Stimulated activated CD8-positive, alpha-beta memory T cell treated with anti-CD3 and anti-CD28 coated beads, Interleukin-4, amount 100 ng/mL, for 4 hours (primary cell): ENCODE data around the gene TBC1D22B.
"Not testable (repeated sequence)": the region's sequence is repeated elsewhere in the genome, so short reads cannot be mapped to it uniquely, and the experiment has no call there.

Source experiments
- DNase-seq, 2 donors: peaks; one replicate each; pipeline ENCODE4 v3.0.0-alpha.2; 2020; ENCODE audit warnings: low read depth in 2 of 2, low spot score in 1 of 2

TBC1D22B gene

DNA sequence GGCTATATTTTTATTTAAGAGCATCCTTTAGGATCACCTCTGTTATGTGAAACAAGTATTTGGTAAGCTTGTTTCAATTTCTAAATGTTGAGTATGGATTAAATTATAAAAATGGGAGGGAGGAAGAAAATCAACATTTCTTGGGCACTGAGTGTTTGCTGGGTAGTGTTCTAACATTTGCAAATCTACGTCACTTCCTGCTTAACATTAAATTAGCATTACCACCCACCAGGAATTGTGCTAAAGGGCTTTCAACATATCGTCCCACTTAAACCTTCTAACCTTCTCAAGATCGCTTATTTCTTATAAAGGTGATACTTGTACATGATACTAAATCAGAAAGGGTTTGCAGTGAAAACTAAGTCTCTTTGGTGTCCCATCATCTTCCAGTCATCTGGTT lies 8.3 kb downstream of the TBC1D22B start:
- no peak for DNase-seq

DNA sequence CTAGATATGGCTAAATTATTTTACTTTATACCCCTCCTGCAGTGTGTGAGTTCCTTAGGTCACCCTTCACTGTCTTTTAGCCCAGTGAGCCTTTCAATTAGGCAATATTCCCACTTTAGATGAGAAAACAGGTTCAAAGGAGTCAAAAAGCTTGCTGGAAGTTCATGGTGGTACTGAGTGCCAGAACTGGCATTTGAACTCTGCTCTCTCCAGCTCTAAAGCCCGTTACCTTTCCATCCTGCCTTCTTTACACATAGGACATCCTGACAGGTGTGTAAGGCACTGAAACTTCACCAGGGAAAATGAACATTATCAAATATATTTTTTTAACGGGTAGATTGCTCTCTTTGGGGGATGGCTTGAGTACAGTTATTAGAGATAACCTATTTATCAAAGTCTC lies 11.5 kb downstream of the TBC1D22B start:
- DNase-seq: no peak

DNA sequence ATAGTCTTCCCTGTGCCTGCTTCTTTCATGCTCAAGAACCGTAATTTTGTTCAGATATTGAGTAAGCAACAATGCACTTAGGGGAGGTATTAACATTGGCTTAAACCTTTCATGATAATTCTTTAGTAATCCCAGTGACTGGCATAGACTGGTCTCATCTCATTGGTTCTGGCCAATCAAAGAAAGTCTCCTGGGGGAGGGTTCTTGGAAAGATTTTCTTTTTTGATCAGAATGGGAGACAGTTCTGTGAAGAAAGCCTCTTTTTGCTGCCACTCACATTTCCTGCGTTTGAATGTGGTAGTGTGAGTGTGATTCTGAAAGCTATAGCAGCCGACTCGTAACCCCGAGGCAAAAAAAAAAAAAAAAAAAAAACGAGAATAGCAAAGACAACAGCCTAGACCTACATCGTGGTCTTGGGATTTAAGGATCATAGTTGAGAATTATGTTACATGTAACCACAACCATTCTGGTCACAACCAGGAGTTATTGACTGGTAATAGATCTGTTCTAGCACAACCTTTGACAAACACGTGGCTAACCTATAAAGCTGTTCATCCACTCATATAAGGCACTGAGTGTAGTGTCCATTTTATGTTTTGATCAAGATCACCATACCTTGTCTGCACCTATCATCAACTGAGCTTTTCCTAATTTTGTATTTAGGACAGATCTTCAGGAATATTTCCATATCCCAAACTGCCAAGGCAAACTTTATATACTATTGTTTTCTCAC lies 15.4 kb downstream of the TBC1D22B start:
- no peak for DNase-seq

DNA sequence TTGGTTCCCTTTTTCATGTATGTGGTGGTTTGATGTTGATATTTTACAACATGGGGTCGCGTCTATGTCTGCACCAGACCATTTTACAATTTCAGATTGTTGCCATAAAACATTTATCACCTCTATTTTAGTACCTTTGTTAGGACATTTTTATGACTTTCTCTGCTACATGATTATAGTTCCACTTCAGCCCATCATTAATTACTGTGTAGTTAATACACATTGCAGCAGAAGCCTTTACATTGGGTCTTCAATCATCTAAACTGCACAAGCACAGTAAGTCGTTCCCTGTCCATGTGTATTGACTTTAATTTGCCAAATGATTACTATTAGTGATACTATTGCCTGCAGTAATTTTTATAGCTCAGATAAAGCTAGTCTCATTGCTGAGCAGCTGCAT lies 16.1 kb downstream of the TBC1D22B start:
- DNase-seq: no peak

DNA sequence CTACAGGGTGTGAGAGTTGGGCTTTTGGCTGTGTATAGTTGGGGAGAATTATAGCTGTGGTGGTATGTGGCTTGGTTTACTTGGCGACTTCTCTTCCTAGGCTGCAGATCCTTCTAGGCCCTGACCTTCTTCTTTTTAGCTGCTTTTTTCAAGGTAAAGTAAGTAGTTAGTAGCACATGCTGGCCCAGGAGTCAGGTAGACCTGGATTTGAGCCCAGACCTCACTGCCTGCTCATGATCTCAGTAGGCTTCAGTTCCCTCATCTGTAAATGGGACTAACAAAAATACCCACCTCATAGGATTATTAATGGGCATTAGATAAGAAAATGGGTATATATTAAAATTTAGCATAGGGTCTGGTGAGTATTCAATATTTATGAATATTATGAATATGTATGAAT lies 17.8 kb downstream of the TBC1D22B start:
- DNase-seq: no peak

DNA sequence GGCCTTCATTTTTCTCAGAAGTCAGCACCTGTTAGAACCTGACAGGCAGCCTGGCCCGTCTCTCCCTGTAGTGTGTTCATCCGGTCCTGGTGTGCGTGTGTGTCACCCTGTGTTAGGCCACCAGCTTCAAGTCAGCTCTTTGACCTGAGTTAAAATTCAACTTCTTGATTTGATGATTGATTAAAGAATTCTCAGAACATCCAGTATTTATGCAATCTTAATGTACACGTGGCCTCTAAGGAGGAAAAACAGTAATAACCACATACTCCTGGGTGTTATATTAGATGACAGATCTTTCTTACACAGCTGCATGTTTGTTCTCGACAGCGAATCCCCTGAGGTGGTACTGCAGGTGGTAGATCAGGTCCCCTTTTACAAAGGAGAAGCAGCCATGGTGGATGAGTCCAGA lies 19.4 kb downstream of the TBC1D22B start:
- DNase-seq: no peak

DNA sequence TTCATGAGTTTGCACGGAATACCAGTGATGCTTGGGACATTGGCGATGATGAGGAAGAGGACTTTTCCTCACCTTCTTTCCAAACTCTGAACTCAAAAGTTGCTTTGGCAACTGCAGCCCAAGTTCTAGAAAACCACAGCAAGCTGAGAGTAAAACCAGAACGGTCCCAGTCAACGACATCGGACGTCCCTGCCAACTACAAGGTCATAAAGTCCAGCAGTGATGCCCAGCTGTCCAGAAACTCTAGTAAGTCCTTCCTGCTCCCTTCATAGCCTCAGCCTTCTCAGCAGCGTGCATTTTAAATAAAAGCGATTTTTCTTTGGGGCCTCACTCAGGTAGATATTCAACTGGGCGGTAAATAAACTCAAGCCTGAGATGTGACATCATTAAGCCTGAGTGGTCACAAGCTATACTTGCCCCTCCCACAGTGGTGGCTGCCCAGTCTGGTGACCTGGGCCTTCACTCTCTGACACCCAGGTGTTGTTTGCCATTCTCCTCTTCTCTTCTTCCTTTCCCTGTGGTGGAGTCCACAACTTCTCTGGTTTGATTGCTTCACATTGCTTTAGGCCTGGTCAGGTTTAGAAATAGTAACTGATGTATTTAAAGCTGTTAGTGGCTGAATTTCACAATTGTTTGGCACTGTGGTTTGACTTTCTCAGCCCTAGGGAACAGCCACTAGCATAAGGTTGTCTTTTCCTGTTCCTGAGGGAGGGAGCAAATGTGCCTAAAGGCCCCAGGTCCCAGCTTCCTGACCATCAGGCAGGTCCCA lies 22.0 kb downstream of the TBC1D22B start:
- no peak for DNase-seq

DNA sequence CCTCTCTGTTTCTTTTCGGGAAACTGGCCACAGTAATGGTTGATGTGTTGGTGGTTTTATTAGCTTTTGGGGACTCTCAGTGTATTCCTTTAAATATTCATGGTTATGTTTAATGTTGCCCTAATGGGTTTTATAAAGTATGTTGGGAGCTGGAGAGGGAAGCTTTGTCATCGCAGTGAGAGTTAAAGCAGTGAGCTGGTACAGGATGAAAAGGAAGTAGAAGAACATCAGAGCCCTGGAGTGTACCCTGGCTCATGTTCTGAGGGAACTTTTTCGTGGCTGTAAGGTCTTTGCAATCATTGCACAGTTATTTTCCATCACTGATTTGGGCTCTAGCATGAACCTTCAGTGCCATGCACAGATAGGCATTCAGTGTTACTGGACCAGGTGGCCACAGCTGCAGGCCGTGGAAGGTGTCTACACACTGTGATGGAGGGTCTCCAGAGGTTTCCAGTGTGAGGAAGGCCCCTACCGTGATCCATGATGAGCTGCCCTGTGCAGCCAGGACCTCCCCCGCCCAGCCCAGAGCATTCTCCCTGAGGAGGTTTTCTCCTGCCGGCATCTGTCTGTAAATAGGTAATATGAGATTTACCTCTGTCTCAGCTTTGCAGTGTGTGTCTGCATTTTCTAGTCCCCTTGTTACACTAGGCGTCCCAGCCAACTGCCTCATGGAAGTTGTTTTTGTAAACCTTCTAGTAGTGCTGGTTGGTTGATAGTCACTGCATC lies 22.8 kb downstream of the TBC1D22B start:
- DNase-seq: no peak

DNA sequence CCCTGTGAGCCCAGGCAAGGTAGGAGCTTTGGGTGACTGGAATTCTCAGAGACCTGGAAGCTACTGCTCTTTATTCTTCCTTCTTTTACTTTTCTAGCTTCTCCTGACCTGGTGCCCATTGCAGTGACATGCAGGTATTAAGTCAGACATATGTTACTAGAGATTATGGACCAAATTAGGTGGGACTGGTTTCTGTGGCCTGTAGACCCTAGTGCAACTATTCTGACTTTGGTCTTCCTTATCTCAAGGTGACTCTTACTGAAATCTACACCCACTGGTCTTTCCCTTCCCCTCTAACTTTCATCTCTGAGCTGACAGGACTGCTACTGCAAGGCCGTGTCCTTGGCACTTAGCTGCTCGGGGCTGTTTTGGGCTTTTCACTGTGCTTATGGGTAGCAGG lies 24.8 kb downstream of the TBC1D22B start:
- no peak for DNase-seq

DNA sequence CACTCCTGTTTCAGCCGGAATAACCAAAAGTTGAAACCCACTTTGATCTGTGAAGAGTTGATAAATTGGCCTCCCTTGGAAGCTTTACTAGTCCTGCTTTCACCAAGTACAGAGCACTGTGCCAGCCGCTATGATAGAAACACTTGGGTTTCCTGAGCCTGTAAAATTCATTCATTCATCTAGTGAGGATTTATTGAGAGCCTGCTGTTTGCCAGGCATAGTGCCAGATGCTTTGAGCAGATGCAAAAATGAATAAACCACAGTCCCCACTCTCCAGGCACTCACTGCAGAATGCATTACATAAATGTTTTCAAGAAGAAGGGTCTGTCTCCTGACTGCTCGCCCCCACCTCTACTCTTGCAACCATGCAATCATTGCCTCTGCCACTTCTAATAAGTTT lies 25.7 kb downstream of the TBC1D22B start:
- DNase-seq: no peak

DNA sequence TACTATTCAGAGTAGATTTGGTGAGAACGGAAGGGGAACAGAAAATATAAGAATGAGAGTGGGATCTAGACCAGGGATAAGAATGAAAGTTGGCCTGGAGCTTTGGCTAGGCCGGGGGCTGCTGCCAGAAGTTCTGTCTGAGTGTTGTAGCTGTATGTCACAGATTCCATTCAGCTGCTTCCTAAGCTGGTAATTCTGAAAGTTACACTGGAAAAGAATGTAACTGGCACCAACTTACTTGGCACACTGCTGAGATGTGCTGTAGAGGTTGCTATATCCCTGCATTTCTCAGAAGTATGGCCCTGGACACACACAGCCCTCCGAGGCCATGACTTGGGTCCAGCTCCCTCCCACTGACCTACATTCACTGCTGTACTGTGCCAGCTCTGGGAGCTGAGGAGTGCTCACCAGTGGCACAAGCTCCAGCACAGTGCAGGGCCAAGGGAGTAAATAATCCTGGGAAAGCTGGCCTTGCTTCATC lies 26.1 kb downstream of the TBC1D22B start:
- DNase-seq: no peak

DNA sequence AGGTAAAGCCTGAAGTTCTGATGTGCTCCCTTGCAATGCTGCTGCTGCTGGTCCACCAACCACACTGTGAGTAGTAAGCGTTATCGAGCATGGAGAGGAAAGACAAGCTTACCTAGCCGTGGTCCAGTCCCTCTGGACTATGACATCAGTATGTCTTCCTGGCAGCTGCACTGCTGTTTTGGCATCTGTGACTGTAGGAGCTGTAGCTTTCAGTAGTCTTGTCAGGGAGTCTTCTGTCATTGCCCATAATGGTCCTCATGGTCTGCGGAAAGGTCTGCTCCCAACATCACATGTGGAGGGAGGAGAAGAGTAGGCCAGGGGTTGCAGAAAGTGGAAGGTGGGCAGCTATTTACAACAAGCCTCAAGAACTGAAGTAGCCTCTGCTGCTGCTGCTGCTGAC lies 27.2 kb downstream of the TBC1D22B start:
- no peak for DNase-seq

DNA sequence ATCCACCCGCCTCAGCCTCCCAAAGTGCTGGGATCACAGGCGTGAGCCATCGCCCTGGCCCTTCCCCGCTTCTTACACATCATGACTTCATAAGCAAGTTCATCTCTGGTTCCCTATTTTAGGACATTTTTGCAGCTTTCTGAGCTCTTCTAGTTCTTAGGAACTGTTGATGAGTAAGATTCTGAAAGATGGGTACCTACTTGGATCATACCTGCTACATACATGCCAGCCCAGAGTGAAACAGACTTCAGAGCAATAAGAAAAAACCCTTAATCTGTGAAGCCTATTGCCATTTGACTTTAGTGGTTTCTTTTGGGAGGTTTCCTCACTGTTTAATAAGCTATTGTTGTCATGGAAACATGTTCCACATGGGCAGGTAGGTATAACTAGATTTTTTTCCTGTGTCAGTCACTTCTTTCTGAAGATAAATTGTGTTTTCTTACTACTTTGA lies 28.3 kb downstream of the TBC1D22B start:
- no peak for DNase-seq

DNA sequence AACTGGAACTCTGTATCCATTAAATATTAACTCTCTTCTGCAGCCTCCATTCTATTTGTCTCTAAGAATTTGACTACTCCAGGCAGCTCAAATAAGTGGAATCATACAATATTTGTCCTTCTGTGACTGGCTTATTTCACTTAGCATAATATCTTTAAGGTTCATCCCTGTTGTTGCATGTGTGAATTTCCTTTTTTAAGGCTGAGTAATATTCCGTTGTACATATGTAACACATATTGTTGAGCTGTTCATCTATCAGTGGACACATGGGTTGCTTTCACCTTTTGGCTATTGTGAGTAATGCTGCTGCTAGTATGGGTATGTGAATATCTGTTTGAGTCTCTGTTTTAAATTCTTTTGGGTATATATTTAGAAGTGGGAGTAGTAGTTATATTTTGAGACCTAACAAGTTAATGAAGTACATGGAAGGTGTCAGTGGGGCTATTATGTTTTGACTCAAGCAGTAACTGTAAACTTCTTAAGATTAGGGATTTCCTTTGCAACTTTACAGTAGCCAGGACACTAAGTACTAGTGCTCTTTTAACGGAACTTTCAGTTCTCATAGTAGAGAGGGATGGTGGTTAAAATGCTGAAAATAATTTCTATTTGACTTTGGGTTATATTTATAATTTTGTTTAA lies 30.1 kb downstream of the TBC1D22B start:
- DNase-seq: no peak

DNA sequence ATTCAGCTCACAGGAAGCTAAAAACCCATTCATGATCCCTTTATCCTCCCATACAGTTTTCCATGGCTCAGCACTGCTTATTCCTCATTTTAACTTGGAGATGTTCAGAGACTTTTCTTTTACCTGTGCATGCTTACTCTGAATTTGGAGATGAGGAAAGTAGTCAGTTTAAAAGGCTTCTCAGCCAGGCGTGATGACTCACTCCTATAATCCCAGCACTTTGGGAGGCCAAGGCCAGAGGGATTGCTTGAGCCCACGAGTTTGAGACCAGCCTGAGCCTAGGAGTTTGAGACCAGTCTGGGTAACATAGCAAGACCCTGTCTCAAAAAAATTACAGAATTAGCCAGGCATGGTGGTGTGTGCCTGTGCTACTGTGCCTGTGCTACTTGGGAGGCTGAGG lies 30.7 kb downstream of the TBC1D22B start:
- no peak for DNase-seq

DNA sequence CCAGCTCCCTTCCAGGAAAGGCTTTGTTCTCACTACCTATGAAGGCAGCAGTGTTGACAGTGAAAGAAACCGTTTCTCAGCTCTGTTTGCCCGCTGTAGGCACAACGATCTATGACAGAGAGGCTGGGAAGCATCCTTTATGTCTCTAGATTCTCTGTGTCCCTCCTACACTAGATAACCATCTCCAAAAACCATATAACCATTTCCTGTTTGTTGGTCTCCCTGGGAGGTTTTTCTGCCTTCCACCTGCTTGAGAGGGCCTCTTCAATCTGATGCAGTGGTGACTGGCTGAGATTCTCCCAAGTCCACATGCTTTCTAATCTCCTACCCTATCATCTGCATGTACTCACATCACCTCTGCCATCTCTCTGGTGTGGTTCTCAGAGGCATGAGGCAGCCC lies 32.4 kb downstream of the TBC1D22B start:
- no peak for DNase-seq

DNA sequence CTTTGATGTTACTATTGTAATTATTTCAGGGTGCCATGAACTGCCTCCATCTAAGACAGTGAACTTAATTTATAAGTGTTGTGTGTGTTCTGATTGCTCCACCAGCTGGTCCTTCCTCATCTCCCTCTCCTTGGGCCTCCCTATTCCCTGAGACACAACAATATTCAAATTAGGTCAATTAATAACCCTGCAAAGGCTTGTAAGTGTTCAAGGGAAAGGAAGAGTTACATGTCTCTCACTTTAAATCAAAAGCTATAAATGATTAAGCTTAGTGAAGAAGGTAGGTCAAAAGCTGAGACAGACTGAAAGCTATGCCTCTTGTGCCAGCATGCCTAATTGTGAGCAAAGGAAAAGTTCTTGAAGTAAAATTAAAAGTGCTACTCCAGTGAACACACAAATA lies 35.9 kb downstream of the TBC1D22B start:
- no peak for DNase-seq

DNA sequence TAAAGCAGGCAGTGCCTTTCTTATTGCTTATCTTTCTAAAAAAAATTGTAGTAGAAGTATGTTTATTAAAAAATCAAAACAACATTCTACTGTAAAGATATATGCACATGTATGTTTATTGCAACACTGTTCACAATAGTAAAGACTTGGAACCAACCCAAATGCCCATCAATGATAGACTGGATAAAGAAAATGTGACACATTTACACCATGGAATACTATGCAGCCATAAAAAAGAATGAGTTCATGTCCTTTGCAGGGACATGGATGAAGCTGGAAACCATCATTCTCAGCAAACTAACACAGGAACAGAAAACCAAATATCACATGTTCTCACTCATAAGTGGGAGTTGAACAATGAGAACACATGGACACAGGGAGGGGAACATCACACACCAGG lies 40.1 kb downstream of the TBC1D22B start:
- not testable (repeated sequence) for DNase-seq

DNA sequence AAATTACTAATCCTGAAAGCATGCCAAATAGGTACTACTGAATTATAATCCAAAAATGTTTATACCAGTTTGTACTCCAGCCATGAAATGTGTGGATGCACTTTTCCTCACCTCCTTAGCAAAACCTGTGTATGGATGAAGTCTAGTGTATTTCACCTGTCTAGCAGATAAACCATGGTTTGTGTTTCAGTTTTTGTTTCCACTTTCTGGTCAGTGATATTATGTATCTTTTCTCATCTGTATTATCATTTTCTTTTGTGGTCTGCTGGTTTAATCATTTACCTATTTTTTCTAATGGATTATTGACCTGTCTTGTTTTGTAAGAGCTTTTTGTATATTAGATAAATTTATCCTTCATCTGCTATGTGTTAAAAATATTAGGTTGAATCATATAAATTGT lies 41.4 kb downstream of the TBC1D22B start:
- DNase-seq: no peak

DNA sequence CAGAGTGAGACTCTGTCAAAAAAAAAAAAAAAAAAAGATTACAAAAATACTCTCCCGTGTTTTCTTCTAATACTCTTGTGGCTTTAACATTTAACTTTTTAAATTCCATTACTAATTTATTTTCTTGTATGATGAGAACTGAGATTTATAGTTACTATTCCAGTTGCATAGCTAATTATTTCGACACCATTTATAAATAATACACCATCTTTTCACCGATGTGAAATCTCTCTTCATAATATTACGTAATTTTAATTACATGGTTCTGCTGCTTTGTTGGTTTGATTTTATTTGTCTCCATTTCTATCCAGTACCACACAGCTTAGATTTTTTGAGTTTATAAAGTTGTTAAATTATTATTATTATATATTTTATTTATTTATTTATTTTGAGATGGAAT lies 42.4 kb downstream of the TBC1D22B start:
- DNase-seq: no peak

DNA sequence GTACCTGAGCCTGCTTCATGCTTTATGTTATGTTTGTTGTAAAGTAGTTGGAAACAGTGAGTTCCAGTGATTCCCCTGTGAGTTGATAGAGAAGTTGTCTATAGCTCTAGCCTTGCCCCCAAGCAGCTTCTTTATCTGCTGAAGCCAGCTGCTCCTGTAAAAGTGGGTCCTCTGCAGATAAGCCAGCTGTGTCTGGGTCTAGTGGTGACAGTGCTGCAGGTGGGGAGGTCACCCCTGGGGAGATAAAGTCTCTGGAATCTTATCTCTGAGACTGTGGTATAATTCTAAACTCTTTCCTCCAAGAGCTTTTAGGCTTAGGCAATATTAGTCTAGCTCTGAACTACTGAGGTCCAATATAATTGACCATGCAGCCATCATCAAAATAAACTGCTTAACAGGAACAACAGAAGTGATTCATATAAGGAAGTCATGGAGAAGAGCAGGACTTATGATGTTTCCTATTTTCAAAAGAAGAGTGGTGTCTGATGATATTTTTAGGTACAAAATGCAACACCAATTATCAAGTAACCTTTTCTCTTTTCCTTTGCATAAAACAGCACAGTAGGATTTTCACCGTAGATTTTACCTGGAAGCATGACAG lies 44.6 kb downstream of the TBC1D22B start:
- DNase-seq: no peak
